NCI-H1694 treated with DMSO at 0.1 percent for 48 hours (cell line): Measurements from ENCODE around the gene TMEM30B.
"Not testable (repeated sequence)": the region's sequence is repeated elsewhere in the genome, so short reads cannot be mapped to it uniquely, and the experiment has no call there.

ENCODE experiments used
- DNase-seq: peaks from one replicate; lab custom pipeline; 2025; lab: John Stamatoyannopoulos, UW

The TMEM30B gene

DNA sequence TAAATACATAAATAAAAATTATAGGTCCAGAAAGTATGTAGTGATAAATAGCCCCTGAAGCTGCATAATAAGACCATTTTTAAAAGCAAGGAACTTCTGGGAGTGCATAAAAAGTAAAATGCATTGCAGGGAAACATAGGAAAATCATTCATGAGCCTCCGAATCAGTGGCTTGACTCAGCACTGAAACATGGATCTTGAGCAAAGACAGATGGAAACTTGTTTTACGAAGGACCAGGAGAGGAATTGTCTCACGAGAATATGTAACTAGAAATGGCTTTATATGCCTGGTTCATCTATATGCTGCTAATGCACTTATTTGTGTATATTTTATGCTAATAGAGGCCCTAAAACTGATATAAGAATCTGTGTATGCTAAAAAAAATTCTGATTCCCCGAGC lies 14.7 kb downstream of the TMEM30B start:
- no peak for DNase-seq

- no peak for DNase-seq
Observed at GRCh38 chr14:61264651-61265050, 16.5 kb downstream of the TMEM30B start.

DNA sequence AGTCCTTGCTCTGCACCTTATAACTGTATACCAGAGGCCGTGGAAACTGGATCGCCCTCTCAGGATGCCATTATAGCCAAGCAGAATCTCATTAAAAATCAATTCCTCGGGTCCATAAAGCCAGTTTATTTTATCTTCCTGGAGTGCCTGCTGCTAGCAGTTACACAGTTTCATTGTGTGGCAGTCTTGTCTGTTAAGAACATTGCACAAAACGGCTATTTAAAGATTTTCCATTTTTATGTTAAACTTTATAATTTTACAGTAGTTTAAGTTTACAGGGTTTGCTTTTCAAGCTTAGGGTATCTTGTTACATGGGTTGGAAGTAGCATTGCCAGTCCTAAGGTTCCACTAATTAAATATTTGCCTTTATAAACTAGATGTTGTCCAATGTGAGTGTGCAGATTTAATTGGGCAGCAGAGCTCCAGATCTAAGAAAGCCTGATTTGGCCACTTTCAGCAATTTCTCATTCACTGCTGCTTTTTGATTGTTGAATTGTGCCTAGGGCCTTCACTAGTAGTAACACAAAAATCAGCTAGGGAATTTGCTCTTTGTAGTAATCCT lies 17.0 kb downstream of the TMEM30B start:
- DNase-seq, result no peak

GRCh38 chr14:61262082-61262481 lies 19.1 kb downstream of the TMEM30B start:
- DNase-seq, result no peak

- no peak for DNase-seq
Observed at GRCh38 chr14:61260939-61261776, 20.0 kb downstream of the TMEM30B start.

DNA sequence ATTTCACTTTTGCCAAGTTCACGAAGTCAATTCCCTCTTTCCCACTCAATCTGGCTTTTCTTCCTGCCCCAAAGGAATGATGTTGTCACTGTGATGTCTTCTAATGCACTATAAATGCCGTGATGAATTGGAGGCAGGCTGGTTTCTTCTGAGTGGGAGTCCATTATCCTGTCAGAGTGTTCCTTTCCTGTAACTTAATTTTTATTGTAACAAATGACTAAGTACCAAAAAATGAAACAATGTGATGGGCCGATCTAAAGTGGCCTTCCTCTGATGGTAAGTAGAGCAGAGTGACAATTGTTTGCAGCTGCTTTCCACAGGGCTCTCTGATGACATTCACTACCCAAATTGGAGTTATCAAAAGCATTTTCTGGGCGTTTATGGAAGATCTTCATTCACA lies 22.2 kb downstream of the TMEM30B start:
- DNase-seq, result no peak

- no peak for DNase-seq
Observed at GRCh38 chr14:61257469-61258057, 23.6 kb downstream of the TMEM30B start.

DNA sequence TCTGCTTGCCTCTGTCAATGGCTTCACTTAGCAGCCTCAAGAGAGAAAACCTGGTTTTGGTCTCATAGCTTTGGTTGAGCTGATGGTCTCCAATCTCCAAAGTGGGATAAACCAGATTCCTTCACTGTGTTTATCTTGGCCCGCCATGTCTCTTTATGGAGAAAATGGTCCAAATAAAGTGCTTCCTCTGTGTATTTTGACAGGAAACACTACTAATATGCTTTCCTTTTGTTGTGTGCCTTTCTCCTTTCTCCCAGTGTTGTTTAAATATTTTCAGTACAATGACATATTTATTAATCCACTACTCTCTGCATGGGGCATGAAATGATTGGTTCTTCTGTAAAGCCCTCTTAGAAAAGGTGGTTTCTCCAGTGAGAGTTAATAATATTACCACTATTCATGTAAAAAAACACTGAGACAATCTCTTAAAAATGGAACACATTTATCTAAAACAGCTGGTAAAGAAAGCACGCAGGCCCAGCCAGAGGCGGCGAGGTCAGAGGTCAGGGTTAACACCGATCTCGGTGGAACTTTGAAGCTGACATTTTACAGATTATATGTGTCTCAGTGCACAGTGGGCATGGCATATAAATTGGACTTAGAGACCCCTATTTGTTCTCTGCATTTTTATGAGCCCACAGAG lies 24.2 kb downstream of the TMEM30B start:
- no peak for DNase-seq

DNA sequence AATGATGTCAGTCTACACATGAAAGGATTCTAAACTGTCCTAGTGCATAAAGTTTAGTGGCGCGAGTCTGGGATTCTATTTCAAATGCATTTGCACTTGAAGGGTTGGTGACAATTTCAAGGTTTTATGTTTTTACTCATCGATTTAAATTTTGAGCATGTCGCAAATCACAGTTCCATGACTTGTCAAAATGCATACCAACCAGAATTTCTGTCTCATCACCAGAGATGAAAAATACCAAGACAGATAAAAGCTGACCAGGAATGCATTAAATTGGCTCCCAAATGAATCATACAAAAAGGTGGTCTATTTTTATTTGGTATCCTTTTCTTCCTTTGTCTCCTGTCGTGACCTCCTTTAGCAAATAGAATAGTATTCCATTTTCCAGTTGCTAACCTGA lies 25.2 kb downstream of the TMEM30B start:
- no peak for DNase-seq

DNA sequence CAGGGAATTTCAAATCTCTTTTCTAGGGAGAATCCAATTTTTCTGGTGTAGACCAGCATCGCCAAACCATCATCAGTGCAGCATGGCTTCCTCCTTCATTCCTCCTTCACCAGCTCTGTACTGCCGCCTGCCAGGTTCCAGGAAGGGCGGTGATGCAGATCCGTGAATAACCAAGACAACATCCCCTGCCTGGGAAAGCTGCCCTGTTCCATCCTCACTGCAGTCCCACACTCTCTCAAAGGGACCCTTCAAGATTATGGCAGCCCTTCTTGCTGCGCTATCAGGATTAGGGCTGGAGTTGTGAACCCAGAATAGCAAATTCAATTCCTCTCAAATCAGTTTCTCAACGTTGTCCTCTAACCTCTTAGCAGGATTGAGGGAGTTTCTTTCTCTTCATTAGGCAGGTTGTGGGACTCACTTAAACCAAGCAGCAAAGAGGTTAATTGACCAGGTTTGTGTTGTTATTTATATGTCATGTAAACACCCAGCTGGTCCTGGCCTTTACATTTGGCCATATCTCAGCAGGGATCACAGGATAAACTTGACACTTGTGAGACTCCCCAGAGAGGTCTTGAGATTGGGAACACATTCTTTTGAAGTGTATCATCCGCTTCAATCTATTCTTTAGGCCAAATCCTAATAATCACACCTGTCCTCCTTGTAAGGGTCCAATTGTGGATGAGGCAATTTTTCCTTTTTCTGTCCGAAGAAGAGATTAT lies 26.2 kb downstream of the TMEM30B start:
- DNase-seq, result no peak

GRCh38 chr14:61253064-61253738 lies 27.9 kb downstream of the TMEM30B start:
- DNase-seq, result no peak

DNA sequence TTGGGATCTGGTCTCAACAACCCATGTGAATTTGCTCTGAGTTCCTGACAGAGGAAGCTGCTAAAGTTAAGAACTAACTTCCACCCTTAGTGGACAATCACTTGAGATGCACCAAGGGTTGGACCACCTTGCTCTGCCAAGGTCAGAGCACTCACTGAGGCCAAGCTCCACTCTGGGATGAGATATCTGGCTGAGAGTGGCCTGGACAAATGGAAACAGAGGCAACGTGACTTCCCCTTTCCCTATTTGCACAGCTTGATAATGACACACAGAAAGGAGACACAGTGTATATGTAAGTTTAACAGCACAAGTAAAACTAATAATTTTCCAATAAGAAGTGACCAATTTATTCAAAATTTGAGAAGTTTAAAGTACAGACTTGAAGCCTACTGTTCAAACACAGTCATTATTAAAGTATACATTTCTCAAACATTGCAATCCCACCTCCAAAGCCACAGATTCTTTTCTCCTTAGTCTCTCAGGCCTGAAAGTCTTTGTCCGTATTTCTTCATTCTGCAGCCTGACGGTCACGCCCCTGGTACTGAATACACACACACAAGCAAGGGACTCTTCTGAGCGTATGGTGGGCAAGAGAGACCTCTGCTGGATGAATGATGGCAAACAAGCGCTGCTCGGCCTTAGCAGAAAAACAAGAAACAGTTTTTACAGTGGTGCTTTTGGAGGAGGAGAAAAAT lies 28.6 kb downstream of the TMEM30B start:
- DNase-seq, result peak; percentile 81

- no peak for DNase-seq
Observed at GRCh38 chr14:61250063-61250462, 31.1 kb downstream of the TMEM30B start.

DNA sequence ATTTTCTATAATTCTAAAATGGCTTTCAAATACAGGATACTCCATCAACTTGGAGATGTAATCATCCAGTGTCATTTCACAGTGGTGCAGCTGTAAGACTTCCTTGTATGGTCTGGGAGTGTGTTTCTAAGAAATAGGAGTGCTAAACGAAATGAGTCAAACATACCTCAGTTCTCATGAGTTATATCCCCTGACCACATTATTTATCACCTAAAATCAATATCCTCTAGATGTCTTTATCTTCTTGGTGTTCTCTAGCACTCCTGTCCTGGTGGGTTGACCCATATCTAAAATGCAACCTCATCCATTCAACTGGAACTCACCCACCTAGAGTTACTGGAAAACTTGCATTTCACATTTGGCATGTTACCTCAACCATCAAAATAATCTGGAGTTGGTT lies 33.2 kb downstream of the TMEM30B start:
- no peak for DNase-seq

- DNase-seq, result no peak
Observed at GRCh38 chr14:61246721-61247120, 34.4 kb downstream of the TMEM30B start.

- DNase-seq, result no peak
Observed at GRCh38 chr14:61244009-61244408, 37.1 kb downstream of the TMEM30B start.

DNA sequence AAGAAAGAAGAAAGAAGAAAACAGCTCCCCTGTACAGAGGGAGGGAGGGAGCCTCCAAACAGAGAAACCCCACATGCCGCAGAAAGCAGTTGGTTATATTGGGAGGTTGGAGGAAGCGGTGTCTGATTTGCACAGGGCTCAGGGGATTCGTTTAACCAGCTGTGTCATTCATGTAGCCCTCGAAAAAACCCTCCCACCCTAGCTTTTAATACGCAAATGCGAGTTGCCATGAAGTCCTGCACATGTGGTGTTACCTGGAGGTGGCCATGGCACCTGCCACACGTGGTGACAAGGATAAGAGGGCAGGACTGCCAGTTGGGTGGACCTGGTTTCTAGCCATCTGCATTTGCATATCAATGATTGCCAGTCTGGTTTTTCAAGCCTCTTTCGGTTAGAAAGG lies 40.9 kb downstream of the TMEM30B start:
- DNase-seq, result no peak

GRCh38 chr14:61239285-61239684 lies 41.9 kb downstream of the TMEM30B start:
- DNase-seq, result not testable (repeated sequence)

DNA sequence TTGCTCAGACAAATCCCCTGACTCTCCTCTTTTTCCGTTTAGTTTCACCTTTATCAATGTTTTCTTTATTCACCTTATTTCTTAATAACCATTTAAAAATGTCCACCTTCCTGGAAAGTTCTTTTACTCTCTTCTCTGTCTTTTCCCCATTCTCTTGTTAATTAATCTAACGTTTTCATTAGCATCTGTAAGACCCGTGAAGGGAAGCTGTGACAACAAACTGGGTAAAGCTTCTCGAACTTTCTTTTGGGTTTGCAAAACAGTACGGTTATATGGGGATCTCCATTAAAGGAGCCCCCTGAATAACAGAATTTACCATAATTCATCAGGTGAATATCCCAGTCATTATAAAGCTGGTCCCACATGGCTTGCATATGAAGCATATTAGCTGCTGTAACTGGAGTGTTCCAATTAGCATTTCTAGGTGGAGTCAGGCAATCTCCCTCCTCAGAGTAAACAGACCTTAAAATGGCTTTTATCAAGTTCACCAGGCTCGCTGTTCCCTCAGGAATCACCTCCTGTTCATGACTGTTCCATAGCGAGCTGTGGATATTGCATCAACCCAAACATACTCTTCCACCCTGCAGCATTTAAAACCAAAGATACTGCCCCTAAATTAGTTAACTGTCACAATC lies 42.4 kb downstream of the TMEM30B start:
- DNase-seq, result no peak

GRCh38 chr14:61234215-61234916 lies 46.8 kb downstream of the TMEM30B start:
- no peak for DNase-seq
